Body of pancreas (tissue), 4 donors: ENCODE measurements around the gene COA8.

ENCODE experiments used
- POLR2A ChIP-seq, 3 donors: fragments of 450-650 bp; IDR thresholded peaks; one replicate each; pipeline ENCODE4 v1.6.1; 2016; ENCODE audit warnings: antibody characterized with exemption in 3 of 3, mild to moderate bottlenecking in 2 of 3
- TF ChIP-seq, protein P1 (sequence below), 7 experiments: fragments of 450-650 bp in 4 of 7; fragments of 200-600 bp in 3 of 7; sonication (generic) in 3 of 7; IDR thresholded peaks; one replicate each; pipeline ENCODE4 v1.5.1; 2016 to 2019; ENCODE audit warnings: antibody characterized with exemption in 7 of 7

DNA sequence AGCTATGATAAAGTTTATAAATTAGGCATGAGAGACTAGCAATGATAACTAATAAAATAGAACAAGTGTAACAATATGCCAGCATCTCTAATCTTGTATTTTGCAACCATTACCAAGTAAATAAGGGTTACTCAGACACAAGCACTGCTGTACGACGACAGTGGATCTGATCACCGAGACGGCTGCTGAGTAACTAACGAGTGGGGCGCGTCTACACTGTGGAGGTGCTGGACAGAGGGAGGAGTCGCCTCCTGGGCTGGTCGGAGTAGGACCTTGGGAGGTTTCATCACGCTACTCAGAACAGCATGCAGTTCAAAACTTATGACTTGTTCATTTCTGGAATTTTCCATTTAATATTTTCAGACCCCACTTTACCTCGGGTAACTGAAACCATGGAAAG lies 18.4 kb downstream of the COA8 start:
- no peak for TF ChIP-seq POLR2A (IDR thresholded peaks at IDR 0.05)
- TF ChIP-seq, protein P1, sequence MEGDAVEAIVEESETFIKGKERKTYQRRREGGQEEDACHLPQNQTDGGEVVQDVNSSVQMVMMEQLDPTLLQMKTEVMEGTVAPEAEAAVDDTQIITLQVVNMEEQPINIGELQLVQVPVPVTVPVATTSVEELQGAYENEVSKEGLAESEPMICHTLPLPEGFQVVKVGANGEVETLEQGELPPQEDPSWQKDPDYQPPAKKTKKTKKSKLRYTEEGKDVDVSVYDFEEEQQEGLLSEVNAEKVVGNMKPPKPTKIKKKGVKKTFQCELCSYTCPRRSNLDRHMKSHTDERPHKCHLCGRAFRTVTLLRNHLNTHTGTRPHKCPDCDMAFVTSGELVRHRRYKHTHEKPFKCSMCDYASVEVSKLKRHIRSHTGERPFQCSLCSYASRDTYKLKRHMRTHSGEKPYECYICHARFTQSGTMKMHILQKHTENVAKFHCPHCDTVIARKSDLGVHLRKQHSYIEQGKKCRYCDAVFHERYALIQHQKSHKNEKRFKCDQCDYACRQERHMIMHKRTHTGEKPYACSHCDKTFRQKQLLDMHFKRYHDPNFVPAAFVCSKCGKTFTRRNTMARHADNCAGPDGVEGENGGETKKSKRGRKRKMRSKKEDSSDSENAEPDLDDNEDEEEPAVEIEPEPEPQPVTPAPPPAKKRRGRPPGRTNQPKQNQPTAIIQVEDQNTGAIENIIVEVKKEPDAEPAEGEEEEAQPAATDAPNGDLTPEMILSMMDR (IDR thresholded peaks at IDR 0.05) = no peak
